GM06990 (cell line): ENCODE measurements around the gene MAP3K14.

Experiments used
- DNase-seq: peaks from one replicate; pipeline ENCODE4 v3.0.0-alpha.2; 2011; ENCODE audit not compliant: insufficient read length; ENCODE audit errors: extremely low read depth
- H3K27me3 ChIP-seq: replicated peaks from 2 replicates; pipeline ENCODE4 v1.6.0; 2011; ENCODE audit warnings: low read length; ENCODE audit not compliant: control insufficient read depth, insufficient read depth
- H3K36me3 ChIP-seq: 2 replicates; pipeline ENCODE4 v1.5.1; 2011; ENCODE audit warnings: low read length; ENCODE audit not compliant: control insufficient read depth, insufficient read depth
- H3K4me3 ChIP-seq: replicated peaks from 2 replicates; pipeline ENCODE4 v1.5.1; 2011; ENCODE audit warnings: low read depth, mild to moderate bottlenecking, control low read depth, low read length
- TF ChIP-seq, protein P1 (sequence below): IDR thresholded peaks from 2 replicates; pipeline ENCODE4 v1.5.1; 2011; ENCODE audit warnings: low read length, control low read depth, mild to moderate bottlenecking, inconsistent platforms; ENCODE audit not compliant: insufficient read depth, poor library complexity, severe bottlenecking

The MAP3K14 gene

DNA sequence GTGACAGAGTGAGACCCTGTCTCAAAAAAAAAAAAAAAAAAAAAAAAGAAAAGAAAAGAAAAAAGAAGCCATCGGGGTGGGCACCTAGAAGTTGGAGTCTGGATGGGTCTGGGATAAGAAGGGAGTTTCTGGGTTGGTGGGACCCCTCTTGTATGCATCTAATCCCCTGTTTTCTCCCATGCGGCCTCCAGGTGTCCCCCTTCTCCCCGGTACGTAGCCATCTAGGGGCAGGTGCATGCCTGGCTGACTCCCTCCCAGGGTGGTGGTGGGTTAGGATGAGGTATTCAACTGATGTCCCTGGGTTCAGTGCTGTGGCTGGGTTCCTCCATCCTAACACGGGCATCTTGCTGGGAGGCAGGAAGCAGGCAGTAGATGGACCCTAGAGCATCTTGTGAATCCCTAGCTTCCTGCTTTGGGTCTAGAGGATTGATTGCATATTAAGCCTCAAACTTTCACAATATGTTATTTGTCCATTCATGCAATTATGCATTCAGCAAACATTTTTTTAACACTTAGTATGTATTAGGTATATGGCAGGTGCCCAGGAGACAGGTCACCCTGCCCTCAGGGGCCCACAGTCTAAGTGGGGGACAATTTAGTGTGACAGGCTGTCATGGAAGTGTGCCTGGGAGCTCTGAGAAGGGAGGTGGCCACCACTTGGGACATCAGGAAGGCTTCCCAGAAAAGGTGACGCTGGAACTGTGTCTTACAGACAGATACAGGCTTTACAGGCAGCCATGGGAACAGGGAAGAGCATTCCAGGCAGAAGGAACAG is 82.0 kb downstream of the MAP3K14 start:
- DNase-seq = no peak
- TF ChIP-seq, protein P1, sequence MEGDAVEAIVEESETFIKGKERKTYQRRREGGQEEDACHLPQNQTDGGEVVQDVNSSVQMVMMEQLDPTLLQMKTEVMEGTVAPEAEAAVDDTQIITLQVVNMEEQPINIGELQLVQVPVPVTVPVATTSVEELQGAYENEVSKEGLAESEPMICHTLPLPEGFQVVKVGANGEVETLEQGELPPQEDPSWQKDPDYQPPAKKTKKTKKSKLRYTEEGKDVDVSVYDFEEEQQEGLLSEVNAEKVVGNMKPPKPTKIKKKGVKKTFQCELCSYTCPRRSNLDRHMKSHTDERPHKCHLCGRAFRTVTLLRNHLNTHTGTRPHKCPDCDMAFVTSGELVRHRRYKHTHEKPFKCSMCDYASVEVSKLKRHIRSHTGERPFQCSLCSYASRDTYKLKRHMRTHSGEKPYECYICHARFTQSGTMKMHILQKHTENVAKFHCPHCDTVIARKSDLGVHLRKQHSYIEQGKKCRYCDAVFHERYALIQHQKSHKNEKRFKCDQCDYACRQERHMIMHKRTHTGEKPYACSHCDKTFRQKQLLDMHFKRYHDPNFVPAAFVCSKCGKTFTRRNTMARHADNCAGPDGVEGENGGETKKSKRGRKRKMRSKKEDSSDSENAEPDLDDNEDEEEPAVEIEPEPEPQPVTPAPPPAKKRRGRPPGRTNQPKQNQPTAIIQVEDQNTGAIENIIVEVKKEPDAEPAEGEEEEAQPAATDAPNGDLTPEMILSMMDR = peak; percentile 65
- H3K36me3 ChIP-seq = peaks cover 28% of the 10 kb centered on the region
- H3K27me3 ChIP-seq = no peaks in the 10 kb centered on the region
- H3K4me3 ChIP-seq = no peak overlapping the region

GRCh38 chr17:45233423-45233924 is 83.3 kb downstream of the MAP3K14 start:
- no peak for DNase-seq
- Histone ChIP-seq H3K4me3 (no peak overlapping the region), H3K36me3 (peaks cover 19% of the 10 kb centered on the region), H3K27me3 (no peaks in the 10 kb centered on the region)
- TF ChIP-seq, protein P1 = no peak

DNA sequence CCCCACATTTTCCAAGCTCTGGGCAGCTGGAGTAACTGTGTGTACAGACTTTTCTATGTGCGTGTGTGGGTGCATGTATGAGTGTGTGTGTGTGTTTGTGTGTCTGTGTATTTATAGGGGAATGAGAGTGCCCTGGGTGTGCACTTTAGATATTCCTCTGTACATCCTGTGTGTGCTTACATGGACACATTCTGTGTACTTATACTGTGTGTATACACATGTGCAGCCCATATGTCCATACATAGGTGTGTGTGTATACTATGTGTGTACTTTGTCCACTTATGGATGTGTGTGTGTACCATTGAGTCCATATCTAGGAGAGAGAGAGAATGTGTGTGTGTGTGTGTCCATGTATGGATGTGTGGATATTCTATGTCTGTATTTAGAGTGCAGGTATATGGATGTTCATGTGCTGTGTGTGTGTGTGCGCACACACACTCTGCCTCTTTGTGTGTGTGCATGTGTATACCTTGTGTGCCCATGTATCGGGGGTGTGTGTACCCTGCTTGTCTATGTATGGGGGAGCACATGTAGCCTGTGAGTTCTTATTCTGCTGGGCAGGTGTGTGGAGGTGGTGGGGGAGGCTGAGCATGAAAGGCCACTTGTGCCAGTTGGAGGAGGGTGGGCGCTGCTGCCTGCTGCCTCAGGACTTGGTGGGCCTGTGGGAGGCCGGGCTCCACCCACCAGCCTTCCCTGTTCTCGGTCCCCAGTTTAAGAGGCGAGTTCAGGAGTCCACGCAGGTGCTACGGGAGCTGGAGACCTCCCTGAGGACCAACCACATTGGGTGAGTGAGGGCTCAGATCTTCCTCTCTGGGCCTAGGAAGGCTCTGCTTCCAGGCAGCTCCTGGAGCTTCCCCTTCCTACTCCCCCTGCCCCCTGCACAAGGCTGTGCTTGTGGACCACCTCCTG is 84.1 kb downstream of the MAP3K14 start:
- TF ChIP-seq, protein P1 = no peak
- Histone ChIP-seq H3K36me3 (peaks cover 18% of the 10 kb centered on the region), H3K4me3 (no peak overlapping the region), H3K27me3 (no peaks in the 10 kb centered on the region)
- no peak for DNase-seq

DNA sequence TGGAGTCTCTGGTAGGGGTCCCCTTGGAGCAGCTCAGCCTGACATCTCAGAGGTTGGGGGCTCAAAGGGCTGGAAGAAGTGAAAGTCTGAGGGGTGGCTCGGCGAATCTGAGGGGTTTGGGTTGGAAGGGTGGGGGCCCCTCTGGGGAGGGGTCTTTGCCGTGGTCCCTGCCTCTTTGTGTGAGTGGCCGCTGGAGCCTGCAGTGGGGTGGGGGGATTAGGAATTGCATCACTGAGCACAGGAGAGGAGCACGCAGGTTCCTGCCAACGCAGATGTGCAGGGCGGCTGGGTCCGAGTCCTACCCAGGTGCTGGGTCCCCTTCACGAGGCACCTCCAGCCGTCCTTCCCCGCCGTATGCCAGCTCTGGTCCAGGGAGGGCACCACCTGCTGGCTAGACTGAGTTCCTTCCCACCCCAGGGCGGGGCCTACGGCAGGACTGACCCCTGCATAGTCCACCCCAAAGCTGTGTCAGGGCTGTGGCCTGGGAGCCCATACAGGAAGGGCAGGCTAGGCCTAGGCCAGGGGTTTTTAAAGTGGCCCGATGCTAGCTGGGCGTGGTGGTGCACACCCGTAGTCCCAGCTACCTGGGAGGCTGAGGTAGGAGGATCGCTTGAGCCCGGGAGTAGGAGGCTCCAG is 85.2 kb downstream of the MAP3K14 start:
- Histone ChIP-seq H3K36me3 (peaks cover 11% of the 10 kb centered on the region), H3K27me3 (no peaks in the 10 kb centered on the region), H3K4me3 (no peak overlapping the region)
- TF ChIP-seq, protein P1 = peak; percentile 44
- no peak for DNase-seq

DNA sequence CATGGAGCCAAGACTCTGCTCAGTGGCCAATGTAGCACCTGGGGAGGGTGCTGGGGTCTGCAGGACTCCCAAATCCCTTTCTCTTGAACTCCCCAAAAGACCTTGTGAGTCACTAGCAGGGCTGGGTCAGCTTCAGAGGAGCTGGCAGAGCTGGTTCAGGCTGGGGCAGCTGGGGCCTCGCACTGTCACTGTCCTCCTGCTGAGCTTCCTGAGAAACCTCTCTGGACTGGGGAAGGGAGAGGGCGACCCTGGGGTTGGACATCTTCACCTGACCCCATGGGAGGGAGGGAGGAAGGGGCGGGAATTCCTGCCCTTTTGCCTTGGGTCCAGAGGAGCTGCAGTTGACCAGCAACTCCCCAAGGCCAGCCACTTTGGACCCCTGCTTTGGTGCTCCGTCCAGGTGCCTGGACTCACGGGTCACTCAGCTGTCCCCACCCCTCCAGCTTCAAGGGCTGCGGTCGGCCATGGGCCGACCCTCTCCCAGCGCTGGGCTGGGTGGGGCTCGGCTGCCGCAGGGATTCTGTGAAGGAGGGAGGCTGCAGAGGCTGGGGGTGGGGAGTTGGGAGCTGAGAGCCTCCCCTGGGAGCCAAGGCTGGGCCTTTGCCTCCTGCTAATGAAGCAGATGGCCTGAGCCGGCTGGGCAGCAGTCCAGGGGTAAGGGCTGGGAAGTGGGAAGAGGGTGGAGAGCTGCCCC is 85.9 kb downstream of the MAP3K14 start:
- DNase-seq = no peak

More for the DNA sequence above, 85.9 kb downstream of the MAP3K14 start:
- TF ChIP-seq, protein P1 = no peak
- H3K4me3 ChIP-seq = no peak overlapping the region
- H3K27me3 ChIP-seq = no peaks in the 10 kb centered on the region
- peaks cover 6% of the 10 kb centered on the region for H3K36me3 ChIP-seq
